GM12878 (cell line): ENCODE data around the gene SUSD1. TPM values are rescaled to one million over a fixed set of nuclear protein-coding genes. Genes with fewer than 3 reads are reported as not detected.

Experiments used
- ASH2L ChIP-seq: fragments of 300-600, 200-600 bp; sonication (generic); IDR thresholded peaks from 2 replicates; pipeline ENCODE4 v1.6.1; 2017; ENCODE audit warnings: low read depth, mild to moderate bottlenecking, borderline replicate concordance
- CHD4 ChIP-seq: fragments of 200-600 bp; sonication (generic); IDR thresholded peaks from 2 replicates; pipeline ENCODE4 v1.6.1; 2016; ENCODE audit warnings: mild to moderate bottlenecking
- EGR1 ChIP-seq, 2 experiments: IDR thresholded peaks; 1 replicate in 1 of 2; 2 replicates in 1 of 2; pipeline ENCODE4 v1.6.1; 2011 to 2012; ENCODE audit warnings: low read depth in 2 of 2, low read length in 2 of 2, borderline replicate concordance in 1 of 2, mild to moderate bottlenecking in 1 of 2, moderate library complexity in 1 of 2
- HCFC1 ChIP-seq: fragments of 150-350 bp; IDR thresholded peaks from 2 replicates; pipeline ENCODE4 v1.6.1; 2014; ENCODE audit warnings: low read length
- HDAC6 ChIP-seq: fragments of 200-600 bp; sonication (generic); IDR thresholded peaks from one replicate; pipeline ENCODE4 v1.8.0; 2017; ENCODE audit warnings: antibody characterized with exemption; ENCODE audit not compliant: unreplicated experiment
- POU2F2 ChIP-seq: IDR thresholded peaks from 3 replicates; pipeline ENCODE4 v1.6.1; 2011; ENCODE audit warnings: low read depth, mild to moderate bottlenecking, low read length, borderline replicate concordance
- SMARCA5 ChIP-seq: fragments of 450-650 bp; IDR thresholded peaks from 2 replicates; pipeline ENCODE4 v1.6.1; 2017; ENCODE audit warnings: mild to moderate bottlenecking
- STAT3 ChIP-seq: IDR thresholded peaks from 2 replicates; pipeline ENCODE4 v1.6.1; 2011; ENCODE audit warnings: low read depth, low read length, improper control_type of control experiment
- polyA plus RNA-seq, 11 experiments: library from polyadenylated mRNA; depleted of rRNA in 4 of 11; unstranded in 6 of 11; stranded (reverse) in 5 of 11; fragments of >200 nt; fragmentation: Nextera tagmentation in 4 of 11; fragmentation: Illumina TruSeq in 1 of 11; extraction: Ambion mirVana in 4 of 11; extraction: Trizol in 1 of 11; gene quantifications; 1 replicate in 1 of 11; 2 replicates in 10 of 11; pipeline versions ENCODE4 v1.2.1 to v1.2.3, GENCODE V29; 2011 to 2016; ENCODE audit warnings: inconsistent platforms in 2 of 11, missing spikeins in 2 of 11, low read depth in 1 of 11
- total RNA-seq, 4 experiments: library from RNA; depleted of rRNA in 3 of 4; stranded (reverse); fragments of >200 nt in 3 of 4; fragmentation: Illumina TruSeq in 1 of 4; extraction: Trizol in 1 of 4; gene quantifications; 2 replicates each; pipeline versions ENCODE4 v1.2.1 to v1.2.3, GENCODE V29; 2013 to 2021
- TF ChIP-seq, protein P1 (sequence below): fragments of 450-650 bp; IDR thresholded peaks from 2 replicates; pipeline ENCODE4 v1.6.1; 2018; ENCODE audit warnings: borderline replicate concordance, mild to moderate bottlenecking; ENCODE audit not compliant: partially characterized antibody
- TF ChIP-seq, protein P2 (sequence below): fragments of 450-650 bp; IDR thresholded peaks from 2 replicates; pipeline ENCODE4 v1.6.1; 2017; ENCODE audit warnings: mild to moderate bottlenecking

SUSD1 gene
- total and polyA plus RNA-seq, 10 of the 15 experiments (the other 5 are each of a cell fraction or from before 2014, with no cell fraction given), result 6.7 to 20.8 (median 13.2) TPM

DNA sequence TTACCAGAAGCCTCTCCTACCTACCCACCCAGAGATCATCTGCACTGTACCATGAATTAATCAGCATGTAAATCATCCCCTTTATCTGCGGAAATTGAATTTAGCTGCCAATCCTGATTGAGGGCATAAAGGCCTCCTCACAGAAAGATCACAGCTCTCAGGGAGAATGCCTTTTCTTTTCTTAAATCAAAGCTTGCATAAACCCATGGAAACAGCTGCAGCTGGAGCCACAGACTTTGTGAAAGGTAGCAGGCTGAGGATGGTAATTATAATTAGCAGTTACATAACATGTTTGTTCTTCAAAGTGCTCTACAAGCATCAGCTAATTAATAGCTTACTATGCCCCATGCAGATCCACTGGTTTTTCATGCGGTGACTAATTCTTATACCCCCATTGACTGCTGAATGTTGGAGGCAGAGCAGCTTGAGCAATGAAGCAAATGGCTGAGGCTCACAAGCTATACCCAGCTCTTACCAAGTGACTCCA, 54.6 kb downstream of the SUSD1 start (continued):
- TF ChIP-seq, protein P1, sequence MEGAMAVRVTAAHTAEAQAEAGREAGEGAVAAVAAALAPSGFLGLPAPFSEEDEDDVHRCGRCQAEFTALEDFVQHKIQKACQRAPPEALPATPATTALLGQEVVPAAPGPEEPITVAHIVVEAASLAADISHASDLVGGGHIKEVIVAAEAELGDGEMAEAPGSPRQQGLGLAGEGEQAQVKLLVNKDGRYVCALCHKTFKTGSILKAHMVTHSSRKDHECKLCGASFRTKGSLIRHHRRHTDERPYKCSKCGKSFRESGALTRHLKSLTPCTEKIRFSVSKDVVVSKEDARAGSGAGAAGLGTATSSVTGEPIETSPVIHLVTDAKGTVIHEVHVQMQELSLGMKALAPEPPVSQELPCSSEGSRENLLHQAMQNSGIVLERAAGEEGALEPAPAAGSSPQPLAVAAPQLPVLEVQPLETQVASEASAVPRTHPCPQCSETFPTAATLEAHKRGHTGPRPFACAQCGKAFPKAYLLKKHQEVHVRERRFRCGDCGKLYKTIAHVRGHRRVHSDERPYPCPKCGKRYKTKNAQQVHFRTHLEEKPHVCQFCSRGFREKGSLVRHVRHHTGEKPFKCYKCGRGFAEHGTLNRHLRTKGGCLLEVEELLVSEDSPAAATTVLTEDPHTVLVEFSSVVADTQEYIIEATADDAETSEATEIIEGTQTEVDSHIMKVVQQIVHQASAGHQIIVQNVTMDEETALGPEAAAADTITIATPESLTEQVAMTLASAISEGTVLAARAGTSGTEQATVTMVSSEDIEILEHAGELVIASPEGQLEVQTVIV, result no peak
- TF ChIP-seq SMARCA5, result no peak
- TF ChIP-seq STAT3, result no peak
- TF ChIP-seq, protein P2, sequence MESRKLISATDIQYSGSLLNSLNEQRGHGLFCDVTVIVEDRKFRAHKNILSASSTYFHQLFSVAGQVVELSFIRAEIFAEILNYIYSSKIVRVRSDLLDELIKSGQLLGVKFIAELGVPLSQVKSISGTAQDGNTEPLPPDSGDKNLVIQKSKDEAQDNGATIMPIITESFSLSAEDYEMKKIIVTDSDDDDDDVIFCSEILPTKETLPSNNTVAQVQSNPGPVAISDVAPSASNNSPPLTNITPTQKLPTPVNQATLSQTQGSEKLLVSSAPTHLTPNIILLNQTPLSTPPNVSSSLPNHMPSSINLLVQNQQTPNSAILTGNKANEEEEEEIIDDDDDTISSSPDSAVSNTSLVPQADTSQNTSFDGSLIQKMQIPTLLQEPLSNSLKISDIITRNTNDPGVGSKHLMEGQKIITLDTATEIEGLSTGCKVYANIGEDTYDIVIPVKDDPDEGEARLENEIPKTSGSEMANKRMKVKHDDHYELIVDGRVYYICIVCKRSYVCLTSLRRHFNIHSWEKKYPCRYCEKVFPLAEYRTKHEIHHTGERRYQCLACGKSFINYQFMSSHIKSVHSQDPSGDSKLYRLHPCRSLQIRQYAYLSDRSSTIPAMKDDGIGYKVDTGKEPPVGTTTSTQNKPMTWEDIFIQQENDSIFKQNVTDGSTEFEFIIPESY, result no peak
- no peak for TF ChIP-seq HCFC1
- no peak for TF ChIP-seq EGR1 (IDR thresholded peaks at IDR 0.05; ENCODE audit: borderline replicate concordance in 1 of 2, low read depth in 2 of 2, low read length in 2 of 2)
- no peak for TF ChIP-seq HDAC6
- TF ChIP-seq CHD4, result no peak
- no peak for TF ChIP-seq ASH2L
- no peak for TF ChIP-seq POU2F2
- TF ChIP-seq, all 136 proteins: peak for 0
